Gastrocnemius medialis (tissue), 4 donors: ENCODE results near the gene CFAP65. TPM values are rescaled to one million over a fixed set of nuclear protein-coding genes. Genes with fewer than 3 reads are reported as not detected.

Experiments used
- ATAC-seq, 2 donors: fragments of 150-250 bp; one replicate each; pipeline ENCODE4 v1.9.1; 2016
- DNase-seq, 2 donors: peaks; one replicate each; pipeline ENCODE4 v3.0.0-alpha.2; 2019
- H3K27ac ChIP-seq, 4 donors: fragments of 200-600 bp; sonication (generic); 1 replicate in 1 of 4; 2 replicates in 3 of 4; pipeline ENCODE4 v1.5.1; 2016 to 2018; ENCODE audit warnings: mild to moderate bottlenecking in 2 of 4, moderate library complexity in 1 of 4
- H3K27me3 ChIP-seq, 3 donors: fragments of 200-600 bp; sonication (generic) in 2 of 3; 1 replicate in 1 of 3; 2 replicates in 2 of 3; pipeline versions ENCODE4 v1.5.1 to v1.6.0; 2016 to 2019; ENCODE audit warnings: mild to moderate bottlenecking in 1 of 3, moderate library complexity in 1 of 3
- H3K36me3 ChIP-seq, 2 donors: fragments of 200-600 bp; sonication (generic) in 1 of 2; one replicate each; pipeline ENCODE4 v1.5.1; 2017 to 2018
- H3K4me1 ChIP-seq, 2 donors: fragments of 200-600 bp; sonication (generic) in 1 of 2; one replicate each; pipeline ENCODE4 v1.5.1; 2016 to 2017; ENCODE audit warnings: mild to moderate bottlenecking in 2 of 2
- H3K4me3 ChIP-seq, 4 donors: fragments of 200-600 bp; sonication (generic) in 3 of 4; 1 replicate in 1 of 4; 2 replicates in 3 of 4; pipeline ENCODE4 v1.5.1; 2016 to 2019; ENCODE audit warnings: mild to moderate bottlenecking in 2 of 4
- H3K9me3 ChIP-seq, 3 donors: fragments of 200-600 bp; sonication (generic) in 2 of 3; 1 replicate in 1 of 3; 2 replicates in 2 of 3; pipeline ENCODE4 v1.5.1; 2016 to 2019
- POLR2A ChIP-seq, 2 donors: fragments of 450-650 bp; IDR thresholded peaks; one replicate each; pipeline ENCODE4 v1.6.1; 2017; ENCODE audit warnings: antibody characterized with exemption in 2 of 2, mild to moderate bottlenecking in 2 of 2, moderate library complexity in 2 of 2
- in situ Hi-C, 4 donors: fragments of 200-750 bp; cut with MboI; loops; one replicate each; pipeline versions ENCODE4 v1.15.0 to v1.8.0; 2017; ENCODE audit warnings: low sequenced_read_pairs in 4 of 4
- intact Hi-C: fragments of 100-400 bp; cut with DNase I; formaldehyde crosslinking; loops from one replicate; pipeline ENCODE4 v1.15.1; 2023; ENCODE audit warnings: low total_unique reads
- total RNA-seq, 4 donors: library from RNA; depleted of rRNA; stranded (reverse); fragments of >200 nt; gene quantifications; one replicate each; pipeline versions ENCODE4 v1.1.0 to v1.2.3, GENCODE V29; 2016
- TF ChIP-seq, protein P1 (sequence below), 5 experiments: fragments of 450-650 bp in 3 of 5; fragments of 200-600 bp in 2 of 5; sonication (generic) in 2 of 5; IDR thresholded peaks in 4 of 5; conservative IDR thresholded peaks in 1 of 5; 1 replicate in 4 of 5; 2 replicates in 1 of 5; pipeline ENCODE4 v1.5.1; 2016 to 2019; ENCODE audit warnings: antibody characterized with exemption in 5 of 5, mild to moderate bottlenecking in 3 of 5, moderate library complexity in 3 of 5

The CFAP65 gene
- total RNA-seq, 4 donors from 2014 or later, result 0.09 TPM; not detected in 3

- Histone ChIP-seq H3K4me3 (no peak overlapping the region), H3K27me3 (no peaks in the 10 kb centered on the region), H3K9me3 (no peaks in the 10 kb centered on the region), H3K4me1 (no peaks in the 10 kb centered on the region), H3K36me3 (no peaks in the 10 kb centered on the region), H3K27ac (no peak overlapping the region)
- in situ Hi-C loops (loop anchor here in 1 of 4 donors (25.0 kb wide), 1 partner anchor 295 kb away; the partner anchor contains the start of gene PTPRN), intact Hi-C loops (no loop called here)
- no peak for DNase-seq
- TF ChIP-seq POLR2A (IDR thresholded peaks at IDR 0.05), result no peak
- TF ChIP-seq, protein P1, sequence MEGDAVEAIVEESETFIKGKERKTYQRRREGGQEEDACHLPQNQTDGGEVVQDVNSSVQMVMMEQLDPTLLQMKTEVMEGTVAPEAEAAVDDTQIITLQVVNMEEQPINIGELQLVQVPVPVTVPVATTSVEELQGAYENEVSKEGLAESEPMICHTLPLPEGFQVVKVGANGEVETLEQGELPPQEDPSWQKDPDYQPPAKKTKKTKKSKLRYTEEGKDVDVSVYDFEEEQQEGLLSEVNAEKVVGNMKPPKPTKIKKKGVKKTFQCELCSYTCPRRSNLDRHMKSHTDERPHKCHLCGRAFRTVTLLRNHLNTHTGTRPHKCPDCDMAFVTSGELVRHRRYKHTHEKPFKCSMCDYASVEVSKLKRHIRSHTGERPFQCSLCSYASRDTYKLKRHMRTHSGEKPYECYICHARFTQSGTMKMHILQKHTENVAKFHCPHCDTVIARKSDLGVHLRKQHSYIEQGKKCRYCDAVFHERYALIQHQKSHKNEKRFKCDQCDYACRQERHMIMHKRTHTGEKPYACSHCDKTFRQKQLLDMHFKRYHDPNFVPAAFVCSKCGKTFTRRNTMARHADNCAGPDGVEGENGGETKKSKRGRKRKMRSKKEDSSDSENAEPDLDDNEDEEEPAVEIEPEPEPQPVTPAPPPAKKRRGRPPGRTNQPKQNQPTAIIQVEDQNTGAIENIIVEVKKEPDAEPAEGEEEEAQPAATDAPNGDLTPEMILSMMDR (IDR thresholded peaks at IDR 0.05 in 4 of 5, conservative IDR thresholded peaks at IDR 0.05 in 1 of 5), result no peak
- ATAC-seq, result no peak
Measured at GRCh38 chr2:219017201-219017931, 23.9 kb downstream of the CFAP65 start.

GRCh38 chr2:219016721-219017120 is 24.6 kb downstream of the CFAP65 start:
- Histone ChIP-seq H3K9me3 (no peaks in the 10 kb centered on the region), H3K27ac (no peak overlapping the region), H3K4me3 (no peak overlapping the region), H3K27me3 (no peaks in the 10 kb centered on the region), H3K36me3 (no peaks in the 10 kb centered on the region), H3K4me1 (no peaks in the 10 kb centered on the region)
- intact Hi-C loops (no loop called here), in situ Hi-C loops (loop anchor here in 1 of 4 donors (25.0 kb wide), 1 partner anchor 296 kb away; the partner anchor contains the start of gene PTPRN)
- DNase-seq, result no peak
- TF ChIP-seq, protein P1 (IDR thresholded peaks at IDR 0.05 in 4 of 5, conservative IDR thresholded peaks at IDR 0.05 in 1 of 5), result no peak
- no peak for TF ChIP-seq POLR2A (IDR thresholded peaks at IDR 0.05)
- ATAC-seq, result no peak

GRCh38 chr2:219010873-219011272 is 30.4 kb downstream of the CFAP65 start:
- Histone ChIP-seq H3K4me3 (no peak overlapping the region), H3K27me3 (peaks cover 3 to 15% (median 10%) of the 10 kb centered on the region in 3 donors), H3K9me3 (no peaks in the 10 kb centered on the region), H3K36me3 (no peaks in the 10 kb centered on the region), H3K27ac (no peak overlapping the region), H3K4me1 (no peaks in the 10 kb centered on the region)
- in situ Hi-C loops, result loop anchor here in 1 of 4 donors (25.0 kb wide), 1 partner anchor 301 kb away; the partner anchor contains the start of gene PTPRN
- no peak for DNase-seq
- TF ChIP-seq, protein P1 (IDR thresholded peaks at IDR 0.05 in 4 of 5, conservative IDR thresholded peaks at IDR 0.05 in 1 of 5), result no peak
- TF ChIP-seq POLR2A (IDR thresholded peaks at IDR 0.05), result no peak
- no peak for ATAC-seq
- intact Hi-C loops, result no loop called here

DNA sequence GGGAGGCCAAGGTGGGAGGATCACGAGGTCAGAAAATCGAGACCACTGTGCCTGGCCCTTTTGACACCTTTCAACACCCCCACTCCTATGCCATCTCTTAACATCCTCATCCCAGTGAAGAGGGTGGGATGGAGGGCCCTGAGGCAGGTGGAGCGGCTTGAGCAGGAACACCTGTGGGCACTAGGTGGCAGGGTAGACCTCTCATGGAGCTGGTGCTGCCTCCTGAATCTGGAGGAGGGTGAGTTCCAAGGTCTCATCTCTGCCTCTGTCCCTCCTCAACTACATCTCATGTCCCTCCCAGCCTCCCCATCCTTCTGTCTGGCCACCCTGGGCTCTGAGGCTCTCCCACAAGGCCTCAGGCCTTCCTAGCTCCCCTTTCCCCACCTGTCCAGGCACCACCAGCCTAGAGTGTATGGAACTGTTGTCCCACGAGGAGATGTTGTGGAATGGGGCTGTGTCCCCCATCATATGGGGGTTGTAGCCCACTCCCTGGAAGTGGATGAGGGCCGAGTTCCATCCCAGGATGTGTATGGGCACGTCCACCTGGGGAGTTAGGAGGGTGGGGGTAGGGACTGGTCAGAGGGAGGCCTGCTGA is 31.1 kb downstream of the CFAP65 start:
- Histone ChIP-seq H3K36me3 (no peaks in the 10 kb centered on the region), H3K9me3 (no peaks in the 10 kb centered on the region), H3K4me1 (no peaks in the 10 kb centered on the region), H3K27me3 (peaks cover 9 to 16% (median 15%) of the 10 kb centered on the region in 3 donors), H3K4me3 (no peak overlapping the region), H3K27ac (no peak overlapping the region)
- ATAC-seq (no peak), DNase-seq (no peak)
- intact Hi-C loops (no loop called here), in situ Hi-C loops (loop anchor here in 1 of 4 donors (25.0 kb wide), 1 partner anchor 302 kb away; the partner anchor contains the start of gene PTPRN)
- TF ChIP-seq POLR2A (IDR thresholded peaks at IDR 0.05), result no peak
- TF ChIP-seq, protein P1 (IDR thresholded peaks at IDR 0.05 in 4 of 5, conservative IDR thresholded peaks at IDR 0.05 in 1 of 5), result no peak
